ENCODE results near the gene CHMP1A.

DNA sequence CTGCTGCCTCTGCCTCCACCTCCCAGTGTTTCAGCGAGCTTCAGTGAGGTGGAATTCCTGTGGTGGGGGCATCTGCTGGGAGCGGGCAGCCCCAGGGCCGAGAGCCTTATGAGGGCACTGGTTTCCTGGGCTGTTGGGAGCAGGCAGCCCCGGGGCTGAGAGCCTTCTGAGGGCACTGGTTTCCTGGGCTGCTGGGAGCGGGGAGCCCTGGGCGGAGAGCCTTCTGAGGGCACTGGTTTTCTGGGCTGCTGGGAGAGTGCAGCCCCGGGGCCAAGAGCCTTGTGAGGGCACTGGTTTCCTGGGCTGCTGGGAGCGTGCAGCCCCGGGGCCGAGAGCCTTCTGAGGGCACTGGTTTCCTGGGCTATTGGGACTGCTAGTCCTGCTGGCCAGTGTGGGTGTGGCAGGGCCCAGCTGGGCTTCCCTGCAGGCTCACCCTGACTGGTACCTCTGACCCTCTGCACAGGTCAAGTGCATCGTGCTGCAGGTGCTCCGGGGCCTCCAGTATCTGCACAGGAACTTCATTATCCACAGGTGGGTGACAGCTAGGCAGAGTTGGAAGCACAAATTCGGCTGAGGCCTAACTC lies 34.6 kb upstream of the CHMP1A start:
- TF ChIP-seq, protein P1, sequence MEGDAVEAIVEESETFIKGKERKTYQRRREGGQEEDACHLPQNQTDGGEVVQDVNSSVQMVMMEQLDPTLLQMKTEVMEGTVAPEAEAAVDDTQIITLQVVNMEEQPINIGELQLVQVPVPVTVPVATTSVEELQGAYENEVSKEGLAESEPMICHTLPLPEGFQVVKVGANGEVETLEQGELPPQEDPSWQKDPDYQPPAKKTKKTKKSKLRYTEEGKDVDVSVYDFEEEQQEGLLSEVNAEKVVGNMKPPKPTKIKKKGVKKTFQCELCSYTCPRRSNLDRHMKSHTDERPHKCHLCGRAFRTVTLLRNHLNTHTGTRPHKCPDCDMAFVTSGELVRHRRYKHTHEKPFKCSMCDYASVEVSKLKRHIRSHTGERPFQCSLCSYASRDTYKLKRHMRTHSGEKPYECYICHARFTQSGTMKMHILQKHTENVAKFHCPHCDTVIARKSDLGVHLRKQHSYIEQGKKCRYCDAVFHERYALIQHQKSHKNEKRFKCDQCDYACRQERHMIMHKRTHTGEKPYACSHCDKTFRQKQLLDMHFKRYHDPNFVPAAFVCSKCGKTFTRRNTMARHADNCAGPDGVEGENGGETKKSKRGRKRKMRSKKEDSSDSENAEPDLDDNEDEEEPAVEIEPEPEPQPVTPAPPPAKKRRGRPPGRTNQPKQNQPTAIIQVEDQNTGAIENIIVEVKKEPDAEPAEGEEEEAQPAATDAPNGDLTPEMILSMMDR (IDR thresholded peaks at IDR 0.05 in 2 of 3, conservative IDR thresholded peaks at IDR 0.05 in 1 of 3; ENCODE audit: borderline replicate concordance in 1 of 3, insufficient read depth in 1 of 3, low read depth in 2 of 3, low read length in 2 of 3), result no peak
- TF ChIP-seq, protein P2, sequence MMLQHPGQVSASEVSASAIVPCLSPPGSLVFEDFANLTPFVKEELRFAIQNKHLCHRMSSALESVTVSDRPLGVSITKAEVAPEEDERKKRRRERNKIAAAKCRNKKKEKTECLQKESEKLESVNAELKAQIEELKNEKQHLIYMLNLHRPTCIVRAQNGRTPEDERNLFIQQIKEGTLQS (IDR thresholded peaks at IDR 0.05), result no peak
- TF ChIP-seq POLR2A (IDR thresholded peaks at IDR 0.05; ENCODE audit: borderline replicate concordance, extremely low read depth, insufficient read depth, insufficient read length) (no peak), YY1 (IDR thresholded peaks at IDR 0.05; ENCODE audit: extremely low read depth, insufficient replicate concordance, low read depth, low read length) (no peak), EZH2 (IDR thresholded peaks at IDR 0.05) (no peak), CEBPB (IDR thresholded peaks at IDR 0.05; ENCODE audit: low read depth) (no peak), SIN3A (IDR thresholded peaks at IDR 0.05; ENCODE audit: low read depth) (no peak), TCF7L2 (IDR thresholded peaks at IDR 0.05; ENCODE audit: borderline replicate concordance, extremely low read depth, insufficient read depth, insufficient read length) (no peak), EGR1 (IDR thresholded peaks at IDR 0.05; ENCODE audit: low read depth) (no peak), EZH2phosphoT487 (IDR thresholded peaks at IDR 0.05; ENCODE audit: borderline replicate concordance) (no peak)
- TF ChIP-seq, protein P3, sequence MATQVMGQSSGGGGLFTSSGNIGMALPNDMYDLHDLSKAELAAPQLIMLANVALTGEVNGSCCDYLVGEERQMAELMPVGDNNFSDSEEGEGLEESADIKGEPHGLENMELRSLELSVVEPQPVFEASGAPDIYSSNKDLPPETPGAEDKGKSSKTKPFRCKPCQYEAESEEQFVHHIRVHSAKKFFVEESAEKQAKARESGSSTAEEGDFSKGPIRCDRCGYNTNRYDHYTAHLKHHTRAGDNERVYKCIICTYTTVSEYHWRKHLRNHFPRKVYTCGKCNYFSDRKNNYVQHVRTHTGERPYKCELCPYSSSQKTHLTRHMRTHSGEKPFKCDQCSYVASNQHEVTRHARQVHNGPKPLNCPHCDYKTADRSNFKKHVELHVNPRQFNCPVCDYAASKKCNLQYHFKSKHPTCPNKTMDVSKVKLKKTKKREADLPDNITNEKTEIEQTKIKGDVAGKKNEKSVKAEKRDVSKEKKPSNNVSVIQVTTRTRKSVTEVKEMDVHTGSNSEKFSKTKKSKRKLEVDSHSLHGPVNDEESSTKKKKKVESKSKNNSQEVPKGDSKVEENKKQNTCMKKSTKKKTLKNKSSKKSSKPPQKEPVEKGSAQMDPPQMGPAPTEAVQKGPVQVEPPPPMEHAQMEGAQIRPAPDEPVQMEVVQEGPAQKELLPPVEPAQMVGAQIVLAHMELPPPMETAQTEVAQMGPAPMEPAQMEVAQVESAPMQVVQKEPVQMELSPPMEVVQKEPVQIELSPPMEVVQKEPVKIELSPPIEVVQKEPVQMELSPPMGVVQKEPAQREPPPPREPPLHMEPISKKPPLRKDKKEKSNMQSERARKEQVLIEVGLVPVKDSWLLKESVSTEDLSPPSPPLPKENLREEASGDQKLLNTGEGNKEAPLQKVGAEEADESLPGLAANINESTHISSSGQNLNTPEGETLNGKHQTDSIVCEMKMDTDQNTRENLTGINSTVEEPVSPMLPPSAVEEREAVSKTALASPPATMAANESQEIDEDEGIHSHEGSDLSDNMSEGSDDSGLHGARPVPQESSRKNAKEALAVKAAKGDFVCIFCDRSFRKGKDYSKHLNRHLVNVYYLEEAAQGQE (IDR thresholded peaks at IDR 0.05; ENCODE audit: low read depth), result no peak
- TF ChIP-seq, protein P4, sequence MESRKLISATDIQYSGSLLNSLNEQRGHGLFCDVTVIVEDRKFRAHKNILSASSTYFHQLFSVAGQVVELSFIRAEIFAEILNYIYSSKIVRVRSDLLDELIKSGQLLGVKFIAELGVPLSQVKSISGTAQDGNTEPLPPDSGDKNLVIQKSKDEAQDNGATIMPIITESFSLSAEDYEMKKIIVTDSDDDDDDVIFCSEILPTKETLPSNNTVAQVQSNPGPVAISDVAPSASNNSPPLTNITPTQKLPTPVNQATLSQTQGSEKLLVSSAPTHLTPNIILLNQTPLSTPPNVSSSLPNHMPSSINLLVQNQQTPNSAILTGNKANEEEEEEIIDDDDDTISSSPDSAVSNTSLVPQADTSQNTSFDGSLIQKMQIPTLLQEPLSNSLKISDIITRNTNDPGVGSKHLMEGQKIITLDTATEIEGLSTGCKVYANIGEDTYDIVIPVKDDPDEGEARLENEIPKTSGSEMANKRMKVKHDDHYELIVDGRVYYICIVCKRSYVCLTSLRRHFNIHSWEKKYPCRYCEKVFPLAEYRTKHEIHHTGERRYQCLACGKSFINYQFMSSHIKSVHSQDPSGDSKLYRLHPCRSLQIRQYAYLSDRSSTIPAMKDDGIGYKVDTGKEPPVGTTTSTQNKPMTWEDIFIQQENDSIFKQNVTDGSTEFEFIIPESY (IDR thresholded peaks at IDR 0.05; ENCODE audit: extremely low read depth, insufficient replicate concordance, low read length), result no peak

All from HCT116 (cell line).